PC-3 (cell line): ENCODE data around the gene ANK3. TPM values are rescaled to one million over a fixed set of nuclear protein-coding genes. Genes with fewer than 3 reads are reported as not detected.
A peak's percentile ranks its signal among the peaks of the same experiment; 100 is the strongest.

ENCODE experiments used
- ATAC-seq: fragments of 200-7000 bp; cut with Tn5 transposase; 2 replicates; pipeline ENCODE4 v1.9.1; 2020; ENCODE audit warnings: mild to moderate bottlenecking, moderate library complexity
- BruUV-seq: library from RNA; stranded (reverse); fragments of 400-500 nt; replicated peaks from 2 replicates; lab custom pipeline; 2021; lab: Mats Ljungman, UMichigan
- CTCF ChIA-PET: fragments of 300-600 bp; sonication (Branson Sonifier 250); formaldehyde crosslinking; loops from one replicate; lab custom pipeline; 2022; ENCODE audit warnings: antibody characterized with exemption; lab: Charles Lee
- POLR2A ChIA-PET: fragments of 300-600 bp; sonication (Branson Sonifier 250); formaldehyde crosslinking; loops from one replicate; lab custom pipeline; 2022; ENCODE audit warnings: antibody characterized with exemption; ENCODE audit not compliant: unreplicated experiment; lab: Charles Lee
- DNase-seq: peaks from one replicate; pipeline ENCODE4 v3.0.0-alpha.2; 2015
- H2AFZ ChIP-seq: fragments of 300-600 bp; sonication (generic); 2 replicates; pipeline ENCODE4 v1.6.0; 2016; ENCODE audit warnings: antibody characterized with exemption, low read length
- H3F3A ChIP-seq: fragments of 300-600 bp; sonication (generic); one replicate; pipeline ENCODE4 v1.6.0; 2017; ENCODE audit warnings: antibody characterized with exemption, low read length, control low read depth, mild to moderate bottlenecking; ENCODE audit not compliant: unreplicated experiment
- H3K27ac ChIP-seq: fragments of 300-600 bp; sonication (generic); 2 replicates; pipeline ENCODE4 v1.5.1; 2016; ENCODE audit warnings: mild to moderate bottlenecking, low read length
- H3K27me3 ChIP-seq: fragments of 300-600 bp; sonication (generic); 2 replicates; pipeline ENCODE4 v1.6.1; 2016; ENCODE audit warnings: low read length, mixed read lengths
- H3K36me3 ChIP-seq: fragments of 300-600 bp; sonication (generic); 2 replicates; pipeline ENCODE4 v1.6.1; 2016; ENCODE audit warnings: low read depth, mixed run types, low read length, mixed read lengths
- H3K4me1 ChIP-seq: fragments of 300-600 bp; sonication (generic); 2 replicates; pipeline ENCODE4 v1.5.1; 2016; ENCODE audit warnings: low read length; ENCODE audit not compliant: insufficient read depth
- H3K4me2 ChIP-seq: fragments of 300-600 bp; sonication (generic); 2 replicates; pipeline ENCODE4 v1.6.0; 2016; ENCODE audit warnings: low read length
- H3K4me3 ChIP-seq: fragments of 300-600 bp; sonication (generic); 2 replicates; pipeline ENCODE4 v1.5.1; 2016; ENCODE audit warnings: mild to moderate bottlenecking, low read length, mixed read lengths
- H3K79me2 ChIP-seq: fragments of 300-600 bp; sonication (generic); 2 replicates; pipeline ENCODE4 v1.6.1; 2017; ENCODE audit warnings: low read length, mixed read lengths
- H3K9ac ChIP-seq: fragments of 300-600 bp; sonication (generic); 2 replicates; pipeline ENCODE4 v1.6.0; 2016; ENCODE audit warnings: mild to moderate bottlenecking, low read length
- H3K9me2 ChIP-seq: fragments of 300-600 bp; sonication (generic); replicated peaks from 2 replicates; pipeline ENCODE4 v1.6.1; 2016; ENCODE audit warnings: mixed run types, low read length, mixed read lengths
- H3K9me3 ChIP-seq: fragments of 300-600 bp; sonication (generic); 2 replicates; pipeline ENCODE4 v1.6.1; 2016; ENCODE audit warnings: low read length, mixed read lengths
- H4K20me1 ChIP-seq: fragments of 300-600 bp; sonication (generic); 2 replicates; pipeline ENCODE4 v1.6.1; 2016; ENCODE audit warnings: low read length, mixed read lengths
- CTCF ChIP-seq: fragments of 300-600 bp; sonication (generic); conservative IDR thresholded peaks from 2 replicates; pipeline ENCODE4 v1.5.1; 2017; ENCODE audit warnings: antibody characterized with exemption, low read depth, mild to moderate bottlenecking, low read length
- EZH2 ChIP-seq: fragments of 300-600 bp; sonication (generic); IDR thresholded peaks from one replicate; pipeline ENCODE4 v1.6.1; 2017; ENCODE audit warnings: antibody characterized with exemption, mild to moderate bottlenecking, low read length; ENCODE audit not compliant: unreplicated experiment
- EZH2phosphoT487 ChIP-seq: fragments of 300-600 bp; sonication (generic); IDR thresholded peaks from 2 replicates; pipeline ENCODE4 v1.6.1; 2018; ENCODE audit warnings: mild to moderate bottlenecking, antibody characterized with exemption, low read length, borderline replicate concordance
- intact Hi-C: fragments of 100-400 bp; cut with micrococcal nuclease; formaldehyde crosslinking; loops from 2 replicates; pipeline ENCODE4 v1.9.0; 2023
- total RNA-seq: library from RNA; depleted of rRNA; stranded (reverse); fragments of >200 nt; gene quantifications from 2 replicates; pipeline ENCODE4 v1.2.3, GENCODE V29; 2014

Gene ANK3
- total RNA-seq, 1 experiment from 2014 or later, result 29.5 TPM

- Histone ChIP-seq H3K27me3 (no peaks in the 10 kb centered on the region), H3K9ac (peak overlapping the region; percentile 66; the same call in 1 of the 2 replicates), H3F3A (no peaks in the 10 kb centered on the region), H3K27ac (peak overlapping the region; percentile 88), H3K4me3 (peak overlapping the region; percentile 59; the same call in 1 of the 2 replicates), H3K4me2 (peak overlapping the region; percentile 80), H3K9me3 (no peaks in the 10 kb centered on the region), H3K4me1 (peaks cover 70% of the 10 kb centered on the region), H3K9me2 (no peaks in the 10 kb centered on the region), H4K20me1 (no peaks in the 10 kb centered on the region), H3K79me2 (no peaks in the 10 kb centered on the region), H3K36me3 (no peaks in the 10 kb centered on the region), H2AFZ (no peak overlapping the region)
- BruUV-seq, result no TSS peak
- intact Hi-C loops, result no loop called here
- ChIA-PET CTCF (interaction anchor here (3.0 kb wide), 1 partner anchor 24 kb away, joined by 12 read pairs; no protein-coding TSS in a partner anchor), POLR2A (no interaction called here)
- DNase-seq (no peak), ATAC-seq (no peak)
- no peak for TF ChIP-seq EZH2phosphoT487
- TF ChIP-seq CTCF, result no peak
- no peak for TF ChIP-seq EZH2
These were observed 250.8 kb downstream of the ANK3 start for GRCh38 chr10:60138842-60139241.

- Histone ChIP-seq H3K9ac (no peak overlapping the region), H4K20me1 (no peaks in the 10 kb centered on the region), H3K9me2 (no peaks in the 10 kb centered on the region), H2AFZ (no peak overlapping the region), H3K27ac (peak overlapping the region; percentile 88; the same call in 1 of the 2 replicates), H3K4me2 (peak overlapping the region; percentile 9; the same call in 1 of the 2 replicates), H3K9me3 (no peaks in the 10 kb centered on the region), H3K36me3 (no peaks in the 10 kb centered on the region), H3F3A (no peaks in the 10 kb centered on the region), H3K27me3 (no peaks in the 10 kb centered on the region), H3K79me2 (no peaks in the 10 kb centered on the region), H3K4me1 (peaks cover 64% of the 10 kb centered on the region), H3K4me3 (no peak overlapping the region)
- intact Hi-C loops, result no loop called here
- CTCF ChIA-PET, result interaction anchor here (1.4 kb wide), 1 partner anchor 23 kb away, joined by 5 read pairs; no protein-coding TSS in a partner anchor
- no peak for TF ChIP-seq EZH2phosphoT487
- TF ChIP-seq CTCF, result no peak
- TF ChIP-seq EZH2, result no peak
- no peak for ATAC-seq
- POLR2A ChIA-PET, result interaction anchor here (0.7 kb wide), 1 partner anchor 72 kb away, joined by 4 read pairs; no protein-coding TSS in a partner anchor
- no TSS peak for BruUV-seq
- DNase-seq, result no peak
These were observed 251.6 kb downstream of the ANK3 start for GRCh38 chr10:60138026-60138425.
